Duodenal mucosa (tissue), 2 donors: Measurements from ENCODE around the gene FAM13A.
"Not testable (repeated sequence)": the region's sequence is repeated elsewhere in the genome, so short reads cannot be mapped to it uniquely, and the experiment has no call there.

Experiments used
- H3K27ac ChIP-seq: one replicate; pipeline ENCODE4 v1.7.0; 2013; ENCODE audit warnings: low read depth, low read length
- H3K27me3 ChIP-seq, 2 donors: one replicate each; pipeline ENCODE4 v1.7.0; 2013; ENCODE audit warnings: low read length in 2 of 2, control low read depth in 1 of 2; ENCODE audit not compliant: insufficient read depth in 2 of 2, control insufficient read depth in 1 of 2
- H3K36me3 ChIP-seq, 2 donors: one replicate each; pipeline ENCODE4 v1.7.0; 2013; ENCODE audit warnings: low read length in 2 of 2, control low read depth in 1 of 2; ENCODE audit not compliant: insufficient read depth in 2 of 2, control insufficient read depth in 1 of 2
- H3K4me1 ChIP-seq, 2 donors: one replicate each; pipeline ENCODE4 v1.7.0; 2013; ENCODE audit warnings: low read length in 2 of 2, control low read depth in 1 of 2; ENCODE audit not compliant: insufficient read depth in 2 of 2, control insufficient read depth in 1 of 2
- H3K4me3 ChIP-seq, 2 donors: one replicate each; pipeline ENCODE4 v1.7.0; 2013; ENCODE audit warnings: low read length in 2 of 2, low read depth in 1 of 2
- H3K9ac ChIP-seq, 2 donors: one replicate each; pipeline ENCODE4 v1.7.0; 2013; ENCODE audit warnings: low read length in 2 of 2, low read depth in 1 of 2
- H3K9me3 ChIP-seq, 2 donors: one replicate each; pipeline ENCODE4 v1.7.0; 2013; ENCODE audit warnings: low read length in 2 of 2, control low read depth in 1 of 2; ENCODE audit not compliant: control insufficient read depth in 1 of 2

FAM13A gene

DNA sequence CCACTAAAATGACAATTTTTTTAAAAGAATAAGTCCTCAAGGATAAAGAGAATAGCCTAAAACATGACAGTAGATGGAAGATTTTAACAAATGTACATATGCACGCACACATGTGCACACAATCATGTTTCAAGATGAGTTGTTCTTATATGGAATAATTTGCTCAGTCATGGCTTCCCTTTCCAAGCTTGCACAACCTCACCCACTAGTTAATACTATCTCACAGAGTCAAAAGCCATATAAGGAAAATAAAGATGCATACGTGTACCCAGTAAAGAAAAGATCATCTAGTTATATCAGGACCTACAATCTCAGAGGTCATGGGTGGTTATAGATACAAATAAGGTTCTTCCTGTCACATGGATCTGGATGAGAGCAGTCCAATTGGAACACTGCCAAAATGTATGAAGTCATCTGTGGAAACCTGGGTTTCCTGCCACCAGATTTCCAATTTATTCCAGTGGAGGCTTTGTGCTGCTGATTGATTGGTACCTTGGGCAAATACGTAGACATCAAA is 56.1 kb downstream of the FAM13A start:
- Histone ChIP-seq H3K9me3 (no peaks in the 10 kb centered on the region), H3K4me1 (peaks cover 40 to 45% of the 10 kb centered on the region in 2 donors), H3K27me3 (no peaks in the 10 kb centered on the region), H3K4me3 (no peak overlapping the region), H3K9ac (no peak overlapping the region), H3K36me3 (no peaks in the 10 kb centered on the region), H3K27ac (no peak overlapping the region)

DNA sequence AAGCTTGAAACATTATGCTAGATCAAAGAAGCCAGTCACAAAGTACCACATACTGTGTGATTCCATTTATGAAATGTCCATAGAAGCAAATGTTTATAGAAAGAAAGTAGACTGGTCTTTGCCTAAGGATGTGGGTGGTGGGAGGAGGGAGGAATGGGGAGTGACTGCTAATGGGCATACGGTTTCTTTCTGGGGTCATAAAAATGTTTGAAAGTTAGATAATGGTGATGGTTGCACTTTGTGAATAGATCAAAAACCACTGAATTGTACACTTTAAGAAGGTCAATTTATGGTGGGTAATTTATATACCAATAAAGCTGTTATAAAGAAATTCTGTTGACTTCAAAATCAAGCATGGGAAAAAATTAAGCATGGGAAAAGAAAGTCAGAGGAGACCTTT is 56.6 kb downstream of the FAM13A start:
- H3K36me3 ChIP-seq: no peaks in the 10 kb centered on the region

DNA sequence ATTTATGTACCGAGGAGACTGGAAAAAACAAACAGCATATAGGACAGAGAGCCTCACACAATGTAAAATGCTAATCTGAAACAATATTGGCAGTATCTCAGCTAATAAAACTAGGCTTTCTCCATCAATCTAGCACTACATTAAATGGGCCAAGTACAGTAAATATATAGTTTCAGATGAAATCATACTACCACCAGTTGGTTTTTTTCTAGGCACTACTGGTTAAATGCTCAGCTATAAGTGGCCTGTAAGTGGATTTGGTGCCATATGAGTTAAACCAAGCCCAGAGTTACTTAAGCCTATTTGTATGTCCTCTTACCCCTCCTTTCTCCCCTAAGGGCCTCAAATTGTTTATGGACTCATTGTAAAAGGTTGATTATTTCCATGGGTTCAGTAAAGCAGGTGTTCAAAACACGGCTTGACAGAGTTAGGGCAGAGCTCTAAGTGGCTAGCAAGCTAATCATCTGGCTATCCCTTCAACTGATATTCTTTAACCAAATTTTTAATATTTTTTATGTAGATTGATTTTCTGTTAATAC is 57.5 kb downstream of the FAM13A start:
- H3K27me3 ChIP-seq: no peaks in the 10 kb centered on the region
- no peak overlapping the region for H3K9ac ChIP-seq
- H3K4me3 ChIP-seq: no peak overlapping the region
- H3K9me3 ChIP-seq: no peaks in the 10 kb centered on the region
- H3K4me1 ChIP-seq: peaks cover 40 to 45% of the 10 kb centered on the region in 2 donors
- no peak overlapping the region for H3K27ac ChIP-seq
- H3K36me3 ChIP-seq: no peaks in the 10 kb centered on the region

More for the DNA sequence above, 56.6 kb downstream of the FAM13A start:
- Histone ChIP-seq H3K4me1 (peaks cover 40 to 45% of the 10 kb centered on the region in 2 donors), H3K9me3 (no peaks in the 10 kb centered on the region), H3K27ac (no peak overlapping the region), H3K9ac (no peak overlapping the region), H3K4me3 (no peak overlapping the region), H3K27me3 (no peaks in the 10 kb centered on the region)

GRCh38 chr4:88998891-88999290 is 58.1 kb downstream of the FAM13A start:
- Histone ChIP-seq H3K36me3 (no peaks in the 10 kb centered on the region), H3K4me3 (no peak overlapping the region), H3K9ac (no peak overlapping the region), H3K4me1 (peaks cover 40 to 45% of the 10 kb centered on the region in 2 donors), H3K9me3 (no peaks in the 10 kb centered on the region), H3K27me3 (no peaks in the 10 kb centered on the region), H3K27ac (no peak overlapping the region)

- no peaks in the 10 kb centered on the region for H3K27me3 ChIP-seq
- H3K9me3 ChIP-seq: no peaks in the 10 kb centered on the region
- H3K27ac ChIP-seq: no peak overlapping the region
- no peak overlapping the region for H3K9ac ChIP-seq
- no peaks in the 10 kb centered on the region for H3K36me3 ChIP-seq
- H3K4me3 ChIP-seq: no peak overlapping the region
- peaks cover 40 to 48% of the 10 kb centered on the region in 2 donors for H3K4me1 ChIP-seq
Observed at GRCh38 chr4:88998001-88998400, 59.0 kb downstream of the FAM13A start.

DNA sequence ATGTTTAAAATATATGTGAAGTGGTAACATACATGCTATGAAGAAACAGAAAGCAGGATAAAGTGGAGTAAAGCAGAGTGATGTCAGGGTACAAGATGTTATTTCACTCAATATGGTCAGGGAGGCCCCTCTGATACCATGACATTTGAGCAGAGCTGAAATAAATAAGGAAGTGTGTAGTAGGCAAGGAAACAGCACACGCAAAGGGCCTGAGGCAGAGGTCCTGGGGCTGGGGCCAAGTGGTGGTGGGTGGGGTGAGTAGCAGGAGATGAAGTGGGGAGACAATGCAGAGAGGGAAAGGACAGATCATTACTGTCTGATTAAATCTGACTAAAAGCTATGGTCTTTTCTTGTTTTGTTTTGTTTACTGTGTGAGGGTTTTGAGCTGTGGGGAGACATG is 61.1 kb downstream of the FAM13A start:
- H3K27ac ChIP-seq: no peak overlapping the region
- H3K4me3 ChIP-seq: no peak overlapping the region
- H3K9ac ChIP-seq: no peak overlapping the region
- H3K27me3 ChIP-seq: no peaks in the 10 kb centered on the region
- H3K4me1 ChIP-seq: peaks cover 25 to 42% of the 10 kb centered on the region in 2 donors
- no peaks in the 10 kb centered on the region for H3K9me3 ChIP-seq
- no peaks in the 10 kb centered on the region for H3K36me3 ChIP-seq

- H3K27ac ChIP-seq, H3K9me3 ChIP-seq, H3K9ac ChIP-seq, H3K4me3 ChIP-seq, H3K36me3 ChIP-seq, H3K27me3 ChIP-seq: not testable (repeated sequence)
- peaks cover 23 to 39% of the 10 kb centered on the region in 2 donors for H3K4me1 ChIP-seq
Observed at GRCh38 chr4:88995257-88995656, 61.7 kb downstream of the FAM13A start.

GRCh38 chr4:88993246-88993645 is 63.7 kb downstream of the FAM13A start:
- Histone ChIP-seq H3K9me3 (no peaks in the 10 kb centered on the region), H3K4me3 (no peak overlapping the region)

GRCh38 chr4:88991746-88992145 is 65.2 kb downstream of the FAM13A start:
- Histone ChIP-seq H3K27ac (no peak overlapping the region), H3K36me3 (no peaks in the 10 kb centered on the region), H3K9ac (no peak overlapping the region), H3K4me3 (no peak overlapping the region), H3K9me3 (no peaks in the 10 kb centered on the region), H3K27me3 (no peaks in the 10 kb centered on the region), H3K4me1 (peaks cover 0 to 13% of the 10 kb centered on the region in 2 donors)

More at GRCh38 chr4:88993246-88993645, 63.7 kb downstream of the FAM13A start:
- H3K27me3 ChIP-seq: no peaks in the 10 kb centered on the region
- H3K36me3 ChIP-seq: no peaks in the 10 kb centered on the region
- peaks cover 8 to 24% of the 10 kb centered on the region in 2 donors for H3K4me1 ChIP-seq
- H3K9ac ChIP-seq: no peak overlapping the region
- H3K27ac ChIP-seq: no peak overlapping the region

DNA sequence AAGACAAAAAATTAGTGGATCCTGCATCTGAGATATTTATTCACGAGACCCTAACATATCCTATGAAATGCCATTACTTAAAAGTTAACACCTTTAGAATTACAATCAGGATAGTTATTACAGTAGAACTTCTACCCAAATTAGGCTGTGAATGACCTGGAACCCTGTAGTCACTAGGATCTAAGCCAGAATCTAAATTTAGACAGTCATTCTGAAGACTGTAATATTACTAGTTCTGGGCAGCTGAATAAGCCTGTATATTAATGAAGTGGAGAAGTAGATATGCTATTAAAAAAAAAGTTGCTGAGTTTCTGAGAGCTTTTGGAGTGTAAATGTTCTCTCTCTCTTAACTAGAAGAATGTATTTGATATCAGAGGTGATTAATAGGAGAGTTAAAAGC is 67.0 kb downstream of the FAM13A start:
- no peak overlapping the region for H3K9ac ChIP-seq
- no peaks in the 10 kb centered on the region for H3K9me3 ChIP-seq
- no peaks in the 10 kb centered on the region for H3K27me3 ChIP-seq
- no peaks in the 10 kb centered on the region for H3K36me3 ChIP-seq
- H3K4me1 ChIP-seq: peaks cover 0 to 13% of the 10 kb centered on the region in 2 donors
- H3K4me3 ChIP-seq: no peak overlapping the region
- no peak overlapping the region for H3K27ac ChIP-seq
